GM21529 (cell line): ENCODE results near the gene TRPV2.
"Not testable (repeated sequence)": the region's sequence is repeated elsewhere in the genome, so short reads cannot be mapped to it uniquely, and the experiment has no call there.

Experiments used
- ATAC-seq: cut with Tn5 transposase; IDR thresholded peaks from one replicate; pipeline ENCODE4 v1.9.1; 2021; ENCODE audit not compliant: unreplicated experiment

Gene TRPV2

GRCh38 chr17:16415031-16415924 is at the start of gene TRPV2:
Gene TRPV2 (plus strand): TSS chr17:16415571. CDS start chr17:16417669, 2,098 bp downstream.
- no peak for ATAC-seq

- no peak for ATAC-seq
These were observed 43.6 kb upstream of the TRPV2 start for GRCh38 chr17:16371742-16372141.

DNA sequence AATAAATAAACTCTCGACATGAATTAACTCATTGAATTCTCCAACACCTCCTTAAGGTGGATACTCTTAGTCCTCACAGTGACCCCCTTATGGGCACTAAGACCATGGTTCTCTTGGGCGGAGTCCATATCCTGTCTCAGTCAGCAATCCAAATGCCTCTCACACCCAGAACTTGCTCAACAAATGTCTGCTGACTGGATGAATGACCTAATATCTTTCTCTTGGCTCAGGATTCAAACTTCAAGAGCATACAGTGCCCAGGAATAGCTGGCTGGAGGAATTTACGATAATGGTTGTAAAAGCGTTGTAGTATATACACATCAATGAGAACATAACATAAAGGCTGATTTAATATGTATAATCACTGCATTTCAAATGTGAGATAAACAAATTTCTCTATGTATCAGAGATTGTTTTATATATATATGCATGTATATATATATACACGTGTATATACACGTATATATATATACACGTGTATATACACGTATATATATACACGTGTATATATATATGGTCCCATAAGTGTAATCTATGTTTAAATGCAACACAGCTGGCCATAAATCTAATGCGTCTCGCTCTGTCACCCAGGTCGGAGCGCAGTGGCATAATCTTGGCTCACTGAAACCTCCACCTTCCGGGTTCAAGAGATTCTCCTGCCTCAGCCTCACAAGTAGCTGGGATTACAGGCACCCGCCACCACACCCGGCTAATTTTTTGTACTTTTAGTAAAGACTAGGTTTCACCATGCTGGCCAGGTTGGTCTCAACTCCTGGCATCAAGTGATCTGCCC is 41.0 kb upstream of the TRPV2 start:
- no peak for ATAC-seq

DNA sequence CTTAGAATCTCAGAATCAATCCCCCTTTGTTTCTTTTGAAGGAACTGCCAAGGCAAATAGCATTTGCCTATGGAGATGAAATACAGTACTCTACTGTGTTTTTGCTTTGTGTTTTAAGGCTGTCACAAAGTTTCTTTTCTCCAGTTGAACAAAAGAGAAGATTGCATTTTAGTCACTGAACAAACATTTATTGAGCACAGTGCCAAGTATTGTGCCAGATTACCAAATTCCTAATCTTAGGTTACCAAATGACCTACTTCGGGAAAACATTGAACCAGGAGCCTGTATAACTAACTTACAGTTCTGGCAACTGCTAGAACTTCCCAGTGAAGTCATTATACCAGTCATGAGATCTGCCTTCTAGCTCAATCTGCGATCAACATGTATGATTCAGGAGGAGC is 37.4 kb upstream of the TRPV2 start:
- no peak for ATAC-seq

DNA sequence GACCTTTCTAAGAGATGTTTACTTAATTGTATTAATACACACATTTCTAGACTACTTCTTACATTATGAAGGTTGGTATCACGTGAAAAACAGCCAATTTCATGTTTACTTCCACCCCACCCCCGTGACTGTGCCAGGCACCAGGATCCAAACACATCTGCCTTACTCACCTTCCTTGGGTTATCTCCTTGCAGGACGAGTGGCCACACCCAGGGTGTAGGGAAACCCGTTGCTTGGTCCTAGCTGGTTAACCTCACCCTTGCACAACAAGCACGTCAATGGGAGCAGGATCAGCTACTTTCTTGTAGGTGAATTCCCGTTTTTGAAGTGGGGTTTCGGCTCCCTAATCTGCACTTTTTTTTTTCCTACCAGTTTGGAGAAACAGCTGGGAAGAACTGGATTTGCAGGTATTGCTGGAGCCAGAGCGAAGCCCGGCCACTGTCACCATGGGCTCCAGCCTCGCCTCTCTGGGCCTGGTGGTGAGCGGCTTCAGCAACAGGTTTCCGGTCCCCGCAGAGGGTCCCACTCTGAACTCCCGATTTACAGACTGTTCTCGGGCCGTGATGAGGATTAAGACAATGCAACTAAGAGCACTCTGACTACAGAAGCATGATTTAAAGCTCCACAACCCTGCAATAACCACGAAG is 36.6 kb upstream of the TRPV2 start:
- ATAC-seq, result no peak

DNA sequence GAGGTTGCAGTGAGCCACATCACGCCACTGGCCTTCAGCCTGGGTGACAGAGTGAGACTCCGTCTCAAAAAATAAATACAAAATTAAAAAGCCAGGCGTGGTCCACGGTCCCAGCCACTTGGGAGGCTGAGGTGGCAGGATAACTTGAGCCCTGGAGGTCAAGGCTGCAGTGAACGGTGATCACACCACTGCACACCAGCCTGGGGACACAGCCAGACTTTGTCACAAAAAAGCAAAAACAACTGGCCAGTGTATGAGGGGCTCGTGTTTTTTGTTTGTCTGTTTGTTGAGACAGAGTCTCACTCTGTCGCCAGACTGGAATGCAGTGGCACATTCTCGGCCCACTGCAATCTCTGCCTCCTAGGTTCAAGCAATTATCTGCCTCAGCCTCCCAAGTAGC is 35.7 kb upstream of the TRPV2 start:
- ATAC-seq, result no peak

DNA sequence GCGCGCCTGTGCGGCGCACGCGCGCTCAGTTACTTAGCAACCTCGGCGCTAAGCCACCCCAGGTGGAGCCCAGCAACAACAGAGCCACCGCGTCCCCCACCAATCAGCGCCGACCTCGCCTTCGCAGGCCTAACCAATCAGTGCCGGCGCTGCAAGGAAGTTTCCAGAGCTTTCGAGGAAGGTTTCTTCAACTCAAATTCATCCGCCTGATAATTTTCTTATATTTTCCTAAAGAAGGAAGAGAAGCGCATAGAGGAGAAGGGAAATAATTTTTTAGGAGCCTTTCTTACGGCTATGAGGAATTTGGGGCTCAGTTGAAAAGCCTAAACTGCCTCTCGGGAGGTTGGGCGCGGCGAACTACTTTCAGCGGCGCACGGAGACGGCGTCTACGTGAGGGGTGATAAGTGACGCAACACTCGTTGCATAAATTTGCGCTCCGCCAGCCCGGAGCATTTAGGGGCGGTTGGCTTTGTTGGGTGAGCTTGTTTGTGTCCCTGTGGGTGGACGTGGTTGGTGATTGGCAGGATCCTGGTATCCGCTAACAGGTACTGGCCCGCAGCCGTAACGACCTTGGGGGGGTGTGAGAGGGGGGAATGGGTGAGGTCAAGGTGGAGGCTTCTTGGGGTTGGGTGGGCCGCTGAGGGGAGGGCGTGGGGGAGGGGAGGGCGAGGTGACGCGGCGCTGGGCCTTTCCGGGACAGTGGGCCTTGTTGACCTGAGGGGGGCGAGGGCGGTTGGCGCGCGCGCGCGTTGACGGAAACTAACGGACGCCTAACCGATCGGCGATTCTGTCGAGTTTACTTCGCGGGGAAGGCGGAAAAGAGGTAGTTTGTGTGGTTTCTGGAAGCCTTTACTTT is 34.5 kb upstream of the TRPV2 start, which contains the start of gene UBB:
UBB (plus strand) TSS at position 452 of the 856 bp plus-strand sequence. CDS start 817 bp downstream, outside the sequence.
- peak; percentile 91 for ATAC-seq

- ATAC-seq, result no peak
These were observed 33.9 kb upstream of the TRPV2 start for GRCh38 chr17:16381496-16381820.

GRCh38 chr17:16383216-16383615 is 32.2 kb upstream of the TRPV2 start:
- ATAC-seq, result no peak

GRCh38 chr17:16383772-16384287 is 31.5 kb upstream of the TRPV2 start:
- no peak for ATAC-seq

GRCh38 chr17:16384557-16384956 is 30.8 kb upstream of the TRPV2 start:
- no peak for ATAC-seq

- not testable (repeated sequence) for ATAC-seq
These were observed 29.3 kb upstream of the TRPV2 start for GRCh38 chr17:16386126-16386507.

DNA sequence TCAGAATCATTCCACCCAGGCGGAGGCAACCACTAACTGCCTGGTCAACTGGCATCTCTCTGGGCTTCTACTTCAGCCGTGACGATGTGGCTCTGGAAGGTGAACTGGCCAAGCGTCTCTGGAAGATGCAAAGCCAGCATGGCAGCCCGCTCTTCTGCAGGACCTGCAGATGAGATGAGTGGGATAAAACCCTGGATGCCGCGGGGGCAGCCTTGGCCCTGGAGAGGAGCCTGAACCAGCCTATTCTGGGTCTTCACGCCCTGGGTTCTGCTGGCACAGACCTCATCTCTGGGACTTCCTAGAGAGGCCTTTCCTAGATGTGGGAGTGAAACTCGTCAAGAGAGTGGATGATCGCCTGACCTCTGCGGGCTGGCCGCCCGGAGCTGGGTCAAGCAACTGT is 23.9 kb upstream of the TRPV2 start:
- ATAC-seq, result no peak

- not testable (repeated sequence) for ATAC-seq
These were observed 22.9 kb upstream of the TRPV2 start for GRCh38 chr17:16392491-16392890.

DNA sequence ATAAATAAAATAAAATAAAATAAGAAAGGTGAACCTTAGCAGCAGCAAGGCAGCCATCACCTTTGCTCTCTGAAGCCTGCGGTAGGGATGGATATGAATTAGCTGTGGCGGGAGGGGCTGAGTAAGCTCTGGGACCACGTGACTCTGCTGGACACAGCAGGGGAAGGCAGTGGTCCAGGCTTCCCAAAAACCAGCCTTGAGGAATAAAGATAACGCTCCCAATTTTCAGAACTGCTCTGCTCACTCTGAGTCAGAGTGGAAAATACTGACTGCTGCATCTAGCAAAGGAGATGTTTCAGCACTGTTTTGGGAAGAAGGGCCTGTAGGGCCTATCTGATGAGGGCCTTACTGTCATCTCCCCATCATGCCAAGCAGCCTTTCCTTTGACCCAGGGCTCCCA is 19.5 kb upstream of the TRPV2 start:
- not testable (repeated sequence) for ATAC-seq

- not testable (repeated sequence) for ATAC-seq
These were observed 18.7 kb upstream of the TRPV2 start for GRCh38 chr17:16396693-16397092.

GRCh38 chr17:16398270-16399267 is 16.8 kb upstream of the TRPV2 start:
- ATAC-seq, result peak; percentile 79

GRCh38 chr17:16403847-16404246 is 11.5 kb upstream of the TRPV2 start:
- ATAC-seq, result not testable (repeated sequence)
